NCI-H748 (cell line): Measurements from ENCODE around the gene BCL7B.
"Not testable (repeated sequence)": the region's sequence is repeated elsewhere in the genome, so short reads cannot be mapped to it uniquely, and the experiment has no call there.

Source experiments
- DNase-seq: peaks from one replicate; lab custom pipeline; 2025; ENCODE audit not compliant: unreplicated experiment; lab: John Stamatoyannopoulos, UW

Gene BCL7B

DNA sequence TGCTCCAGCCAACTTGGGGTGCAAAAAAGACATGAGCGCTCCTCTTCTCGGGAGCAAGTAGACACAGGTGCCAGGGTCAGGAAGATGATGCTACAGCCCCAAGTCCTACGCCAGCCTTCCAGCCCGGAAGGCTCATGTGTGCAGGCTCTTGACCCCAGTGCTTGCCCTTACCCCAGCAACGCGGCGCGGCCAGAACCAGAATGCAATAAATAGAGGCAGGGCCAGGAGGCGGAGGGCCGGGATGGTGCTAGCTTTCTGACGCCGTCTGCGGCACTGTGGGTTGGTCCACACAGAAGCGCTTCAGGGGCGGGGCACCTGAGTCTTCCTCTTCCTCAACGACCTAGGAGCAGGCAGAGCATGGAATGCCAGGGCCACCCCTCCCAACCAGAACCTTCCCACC, 20.4 kb downstream of the BCL7B start:
- DNase-seq: no peak

DNA sequence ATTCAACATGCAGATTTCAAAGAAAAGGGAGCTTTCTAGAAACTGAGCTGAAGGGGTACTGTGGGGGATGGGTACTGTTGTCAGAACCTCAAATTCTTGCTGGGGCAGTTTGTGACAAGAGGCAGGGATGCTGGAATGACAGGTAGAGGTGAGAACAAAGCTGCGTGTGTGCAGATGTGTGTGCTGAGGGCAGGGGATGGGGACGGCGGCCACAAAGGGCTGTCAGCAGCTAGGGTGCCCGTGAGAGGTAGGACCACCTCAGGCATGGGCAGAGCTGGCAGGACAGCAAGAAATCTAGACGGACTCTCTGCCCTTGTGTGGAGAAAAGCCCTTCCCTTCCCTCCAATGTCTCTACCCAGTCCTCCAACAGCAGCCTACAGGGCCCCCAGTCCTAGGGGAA, 21.0 kb downstream of the BCL7B start:
- no peak for DNase-seq

GRCh38 chr7:73535918-73536317, 21.6 kb downstream of the BCL7B start:
- not testable (repeated sequence) for DNase-seq

DNA sequence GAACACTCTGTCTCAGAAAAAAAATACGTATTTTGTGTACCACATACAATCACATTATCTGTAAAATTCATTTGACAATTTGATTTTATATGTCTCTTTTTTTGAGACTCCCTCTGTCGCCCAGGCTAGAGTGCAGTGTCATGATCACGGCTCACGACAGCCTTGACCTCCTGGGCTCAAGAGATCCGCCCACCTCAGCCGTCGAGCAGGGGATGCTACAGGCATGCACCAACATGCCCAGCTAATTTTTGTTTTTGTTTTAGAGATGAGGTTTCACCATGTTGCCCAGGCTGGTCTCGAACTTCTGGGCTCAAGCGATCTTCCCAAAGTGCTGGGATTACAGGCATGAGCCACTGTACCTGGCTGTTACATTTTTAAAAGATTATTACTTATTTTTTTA, 23.7 kb downstream of the BCL7B start:
- DNase-seq: no peak

DNA sequence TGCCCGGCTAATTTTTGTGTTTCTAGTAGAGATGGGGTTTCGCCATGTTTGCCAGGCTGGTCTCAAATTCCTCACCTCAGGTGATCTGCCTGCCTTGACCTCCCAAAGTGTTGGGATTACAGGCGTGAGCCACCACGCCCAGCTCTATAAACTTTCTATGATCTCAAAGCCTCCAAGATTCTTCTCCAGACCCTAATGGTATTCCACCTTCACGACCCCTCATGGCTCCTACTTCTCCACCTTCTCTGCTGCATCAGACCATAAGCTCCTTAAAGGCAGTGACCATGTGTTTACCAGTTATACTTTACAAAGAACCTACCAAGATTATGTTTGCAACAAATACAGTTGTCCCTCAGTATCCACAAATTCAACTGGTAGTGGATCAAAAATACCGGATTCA, 25.3 kb downstream of the BCL7B start:
- no peak for DNase-seq

GRCh38 chr7:73530800-73531199, 26.7 kb downstream of the BCL7B start:
- DNase-seq: no peak

DNA sequence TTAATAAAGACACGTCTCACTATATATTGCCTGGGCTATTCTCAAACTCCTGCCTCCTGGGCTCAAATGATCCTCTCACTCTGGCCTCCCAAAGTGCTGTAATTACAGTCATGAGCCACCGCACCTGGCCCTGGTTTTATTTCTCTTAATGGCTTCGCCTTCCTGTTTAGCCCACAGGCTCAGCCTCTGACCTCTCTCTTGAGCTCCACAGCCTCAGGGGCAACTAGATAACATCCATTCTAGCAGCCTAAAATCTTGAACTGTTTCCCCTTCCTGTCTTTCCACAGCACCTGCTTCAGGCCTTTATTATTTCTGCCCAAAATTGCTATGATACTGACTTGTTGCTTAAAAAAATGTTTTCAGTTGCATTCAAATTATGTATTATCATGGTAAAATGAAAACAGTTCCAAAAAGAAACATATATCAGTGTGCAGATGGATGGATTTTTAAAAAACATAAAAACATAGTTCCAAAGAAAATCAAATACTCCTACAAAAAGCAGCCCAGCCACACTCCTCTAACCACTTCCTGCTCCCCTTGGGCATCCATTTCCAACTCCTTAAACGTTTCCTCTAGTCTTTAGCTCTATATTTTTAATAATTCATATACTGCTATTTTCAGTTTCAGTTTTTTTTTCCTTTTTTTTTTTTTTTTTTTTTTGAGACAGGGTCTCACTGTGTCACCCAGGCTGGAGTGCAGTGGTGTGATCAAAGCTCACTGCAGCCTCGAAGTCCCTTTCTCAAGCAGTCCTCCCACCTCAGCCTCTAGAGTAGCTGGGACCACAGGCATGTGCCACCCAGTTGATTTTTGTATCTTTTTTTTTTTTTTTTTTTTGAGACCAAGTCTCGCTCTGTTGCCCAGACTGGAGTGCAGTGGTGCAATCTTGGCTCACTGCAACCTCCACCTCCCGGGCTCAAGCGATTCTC, 30.3 kb downstream of the BCL7B start:
- peak; percentile 68 for DNase-seq

DNA sequence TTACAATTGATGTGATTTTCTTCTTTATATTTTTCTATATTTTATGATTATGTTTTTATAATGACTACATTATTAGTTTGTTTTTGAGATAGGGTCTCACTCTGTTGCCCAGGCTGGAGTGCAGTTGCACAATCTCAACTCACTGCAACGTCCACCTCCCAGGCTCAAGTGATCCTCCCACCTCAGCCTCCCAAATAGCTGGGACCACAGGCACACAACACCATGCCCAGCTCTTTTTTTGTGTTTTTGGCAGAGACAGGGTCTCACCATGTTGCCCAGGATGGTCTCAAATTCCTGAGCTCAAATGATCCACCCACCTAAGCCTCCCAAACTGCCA, 31.4 kb downstream of the BCL7B start:
- DNase-seq: not testable (repeated sequence)

DNA sequence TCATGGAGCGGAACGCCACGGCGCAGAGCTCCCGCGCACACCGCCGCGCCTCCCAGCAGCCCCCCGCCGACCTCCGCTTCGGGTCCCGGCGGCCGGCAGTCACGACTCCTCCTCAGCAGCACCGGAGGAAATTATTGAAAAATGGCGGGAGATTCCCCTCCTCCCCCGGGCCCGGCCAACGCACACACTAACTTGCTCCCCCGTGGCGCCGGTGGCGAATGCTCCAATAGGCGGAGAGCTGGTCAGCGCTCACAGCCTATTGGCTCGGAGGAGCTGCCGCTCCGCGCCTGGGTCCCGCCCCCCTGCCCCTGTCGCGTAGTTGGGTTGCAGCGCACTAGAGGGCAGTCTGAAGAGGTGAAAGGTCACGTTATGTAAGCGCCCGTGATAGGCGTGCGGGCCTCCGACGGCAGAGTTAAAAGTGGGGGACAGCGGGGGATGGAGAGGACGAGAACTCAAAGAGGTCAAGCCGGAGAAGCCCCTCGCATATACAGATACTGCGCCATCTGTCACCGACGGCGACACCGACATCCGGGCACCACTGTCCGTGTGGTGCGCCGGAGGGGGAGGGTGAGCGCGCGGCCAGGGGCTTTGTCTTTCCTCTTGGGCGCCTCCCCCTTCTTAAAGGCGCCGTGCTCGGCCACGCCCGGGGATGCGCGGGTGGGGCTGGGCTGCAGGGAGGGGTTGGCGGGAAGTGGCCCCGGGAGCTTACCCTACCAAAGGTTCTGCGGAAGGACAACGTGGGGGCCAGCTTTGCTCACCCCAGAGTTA, 35.2 kb downstream of the BCL7B start, which contains the start of gene BAZ1B:
TSS of gene BAZ1B (minus strand) at position 189 of the 768 bp plus-strand sequence. CDS start 360 bp downstream, outside the sequence.
- peak; percentile 99 for DNase-seq

DNA sequence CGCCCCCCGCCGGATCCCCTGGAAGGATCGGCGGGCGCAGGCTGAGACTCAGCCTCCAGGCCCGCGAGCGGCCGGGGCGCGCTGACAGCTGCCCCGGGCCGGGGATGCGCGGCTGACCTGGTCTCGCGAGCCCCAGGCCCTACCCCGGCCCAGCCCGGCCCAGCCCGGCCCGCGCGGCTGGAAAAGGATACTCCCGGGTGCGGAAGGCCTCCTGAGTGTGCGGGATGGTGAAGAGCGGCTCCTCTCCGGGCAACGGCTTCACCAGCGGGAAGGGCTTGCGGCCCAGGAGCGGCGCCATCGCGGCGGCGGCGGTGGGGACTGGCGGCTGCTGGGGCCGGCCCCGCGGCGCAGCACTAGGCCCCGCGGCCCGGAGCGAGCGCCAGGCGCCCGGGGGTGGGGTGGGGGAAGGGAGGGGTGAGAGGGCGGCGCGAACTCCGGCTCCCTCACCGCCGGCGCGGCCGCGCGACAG, 35.8 kb downstream of the BCL7B start:
- DNase-seq: peak; percentile 82

DNA sequence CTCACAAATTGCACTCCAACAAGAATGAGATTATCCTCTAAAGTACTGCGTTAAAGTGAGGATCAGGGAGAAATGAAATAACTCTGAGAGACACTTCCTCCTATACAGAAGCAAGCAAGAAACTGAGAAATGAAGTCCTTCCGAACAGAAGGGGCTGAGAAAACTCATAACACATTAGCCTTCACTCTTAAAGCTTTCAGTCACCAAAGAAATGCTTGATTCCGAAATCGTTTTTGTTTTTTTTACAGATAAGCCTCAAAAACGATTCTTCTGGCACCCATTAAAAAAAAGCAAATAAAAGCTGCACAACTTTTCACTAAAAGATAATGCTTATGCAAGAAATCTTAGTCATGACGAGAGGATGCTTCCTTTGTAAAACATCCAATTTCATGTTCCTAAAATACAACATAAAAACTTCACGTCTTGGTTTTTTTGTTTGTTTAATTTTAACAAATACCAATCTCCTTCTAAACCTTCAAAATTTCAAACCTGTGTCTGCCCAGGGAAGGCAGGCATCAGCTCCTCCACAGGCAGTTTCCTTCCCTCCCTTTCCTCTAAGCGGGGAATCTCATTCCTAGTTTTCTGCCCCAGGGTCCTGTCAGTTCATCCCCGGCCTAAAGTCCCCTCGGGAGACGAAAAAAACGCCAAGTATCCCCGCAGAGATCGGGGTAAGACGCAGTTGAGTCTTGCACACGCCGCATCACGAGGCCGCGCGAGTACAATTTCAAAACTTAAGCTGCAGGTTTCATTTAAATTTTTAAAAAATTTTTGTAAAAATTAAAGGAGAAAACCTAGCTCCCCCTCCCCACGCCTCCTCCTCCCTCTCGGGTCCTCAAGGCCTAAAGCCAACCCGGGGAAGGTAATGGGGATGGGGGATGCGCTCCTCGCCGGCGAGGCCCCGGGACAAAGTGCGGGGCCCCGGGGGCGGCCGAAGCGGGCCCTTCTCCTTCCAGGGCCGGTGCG, 36.5 kb downstream of the BCL7B start:
- DNase-seq: peak; percentile 40

- no peak for DNase-seq
These were observed 37.4 kb downstream of the BCL7B start for GRCh38 chr7:73519867-73520672.

DNA sequence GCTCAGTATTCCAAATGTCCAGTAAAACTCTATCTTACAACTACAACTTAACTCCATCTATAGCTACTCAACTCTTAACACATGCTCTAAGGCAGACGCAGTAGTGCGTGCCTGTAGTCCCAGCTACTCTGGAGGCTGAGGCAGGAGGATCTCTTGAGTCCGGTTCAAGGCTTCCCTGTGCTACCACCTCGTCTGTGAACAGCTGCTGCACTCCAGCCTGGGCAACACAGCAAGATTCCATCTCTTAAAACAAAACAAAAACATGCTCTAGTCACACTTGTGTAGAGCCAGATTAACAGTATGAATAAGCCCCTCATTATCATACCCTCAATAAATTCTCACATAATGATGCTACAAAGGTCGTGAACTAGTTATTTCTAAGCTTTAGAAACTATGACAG, 39.0 kb downstream of the BCL7B start:
- DNase-seq: no peak

- DNase-seq: no peak
These were observed 40.1 kb downstream of the BCL7B start for GRCh38 chr7:73517241-73517995.

DNA sequence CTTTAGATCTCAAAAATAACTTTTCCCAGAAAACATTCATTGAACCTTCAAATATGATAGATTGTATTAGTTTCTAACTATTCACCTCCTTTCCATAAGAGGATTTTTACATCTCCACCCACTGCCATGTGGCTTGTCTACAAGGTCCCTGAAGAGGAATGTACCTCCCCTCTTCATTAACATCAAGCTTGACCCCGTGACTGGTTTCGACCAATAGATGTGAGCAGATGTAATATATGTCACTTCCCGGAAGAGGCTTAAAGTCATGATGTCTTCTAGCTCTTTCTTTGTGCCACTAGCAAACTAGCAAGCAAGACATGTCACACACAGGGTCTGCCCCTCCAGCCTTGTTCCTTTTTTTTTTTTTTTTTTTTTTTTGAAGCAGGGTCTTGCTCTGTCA, 42.3 kb downstream of the BCL7B start:
- DNase-seq: no peak

- no peak for DNase-seq
These were observed 45.3 kb downstream of the BCL7B start for GRCh38 chr7:73512018-73512780.

DNA sequence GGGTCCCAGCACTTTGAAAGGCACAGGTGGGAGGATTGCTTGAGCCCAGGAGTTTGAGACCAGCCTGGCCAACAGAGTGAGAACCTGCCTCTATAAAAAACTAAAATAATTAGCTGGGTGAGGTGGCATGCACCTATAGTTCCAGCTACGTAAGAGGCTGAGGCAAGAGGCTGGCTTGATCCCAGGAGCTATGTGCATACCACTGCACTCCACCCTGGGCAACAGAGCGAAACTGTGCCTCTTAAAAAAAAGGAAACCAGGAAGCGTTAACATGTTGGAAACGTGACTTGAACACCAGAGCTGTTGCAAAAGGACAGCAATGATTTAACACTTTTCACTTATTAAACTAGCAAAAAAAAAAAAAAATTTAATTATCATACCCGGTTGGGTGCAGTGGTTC, 48.0 kb downstream of the BCL7B start:
- DNase-seq: no peak

DNA sequence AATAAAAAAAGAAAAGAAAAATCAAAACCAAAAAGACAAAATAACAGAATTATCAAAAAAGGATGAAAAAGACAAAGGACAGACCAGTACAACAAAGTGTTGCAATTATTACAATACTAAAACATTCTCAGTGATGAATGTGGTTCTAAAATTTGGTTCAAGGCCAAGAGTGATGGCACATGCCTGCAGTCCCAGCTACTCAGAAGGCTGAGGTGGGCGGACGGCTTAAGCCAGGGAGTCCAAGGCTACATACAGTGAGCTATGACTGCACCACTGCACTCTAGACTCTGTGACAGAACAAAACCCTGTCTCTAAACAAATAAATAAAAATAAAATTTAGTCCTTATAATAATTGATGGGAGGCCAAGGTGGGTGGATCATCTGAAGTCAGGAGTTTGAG, 49.9 kb downstream of the BCL7B start:
- no peak for DNase-seq

DNA sequence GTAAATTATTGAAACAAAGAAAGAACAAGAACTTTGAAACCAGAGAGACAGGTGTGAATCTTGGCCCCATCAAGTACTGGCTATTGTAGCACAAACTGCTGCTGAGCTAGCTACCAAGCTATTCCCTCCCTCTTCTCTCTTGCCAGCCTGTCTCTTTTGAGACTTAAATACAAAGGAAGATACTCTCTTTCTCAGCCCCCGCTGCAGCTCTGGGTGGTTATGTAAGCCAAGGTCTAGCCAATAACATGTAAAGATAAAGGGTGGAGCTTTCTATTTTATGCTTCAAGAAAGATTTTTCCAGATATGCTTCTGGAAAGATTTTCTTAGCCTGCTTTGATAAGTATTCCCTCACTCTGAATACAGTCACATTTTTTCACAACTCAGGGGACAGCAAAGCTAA, 52.6 kb downstream of the BCL7B start:
- DNase-seq: no peak
